Measurements from ENCODE around the gene FSTL4.

- TF ChIP-seq CTCF (IDR thresholded peaks at IDR 0.05) (no peak), EZH2 (IDR thresholded peaks at IDR 0.05; ENCODE audit: borderline replicate concordance, insufficient read depth, low read depth, low read length, poor library complexity, severe bottlenecking) (no peak)
Measured at GRCh38 chr5:133643365-133643764, 31.0 kb upstream of the FSTL4 start.

All from B cell (primary cell).